Activated T-cell treated with anti-CD3 and anti-CD28 coated beads for 24 hours (primary cell): ENCODE measurements around the gene DOK4.
"Not testable (repeated sequence)": the region's sequence is repeated elsewhere in the genome, so short reads cannot be mapped to it uniquely, and the experiment has no call there.

Experiments used
- DNase-seq: peaks from one replicate; pipeline ENCODE4 v3.0.0-alpha.2; 2020; ENCODE audit warnings: low read depth

DOK4 gene

DNA sequence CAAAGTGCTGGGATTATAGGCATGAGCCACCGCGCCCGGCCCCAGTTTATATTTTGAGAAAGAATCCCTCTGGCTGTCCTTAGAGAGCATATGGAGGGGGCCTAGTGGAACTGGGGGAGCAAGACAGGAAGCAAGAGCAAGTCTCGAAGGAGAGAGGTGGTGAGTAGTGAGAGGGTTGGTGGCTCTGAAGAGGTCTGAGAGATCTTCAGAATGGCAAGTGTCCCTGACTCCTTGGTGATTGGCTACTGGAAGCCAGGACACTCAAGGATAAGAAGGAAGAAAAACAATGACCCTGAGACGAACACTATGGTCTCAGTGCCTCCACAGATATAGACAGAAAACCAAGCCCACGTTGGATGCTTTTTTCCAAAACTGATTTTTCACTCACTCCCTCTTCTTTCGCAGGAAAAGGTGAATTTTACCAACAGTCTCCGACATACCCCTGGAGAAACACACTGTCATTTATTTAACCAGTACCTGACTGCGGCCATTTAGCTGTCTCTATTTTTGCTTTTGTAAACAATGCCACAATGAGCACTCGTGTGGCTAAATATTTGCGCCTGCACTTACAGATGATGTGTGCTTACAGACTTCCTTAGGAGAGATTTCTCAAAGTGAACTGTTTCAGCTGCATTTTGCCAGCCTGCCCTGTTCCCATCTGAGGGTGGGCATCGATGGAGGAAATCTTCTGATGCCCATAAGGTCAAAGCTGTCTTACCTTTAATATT lies 15.9 kb upstream of the DOK4 start:
- DNase-seq, result no peak

DNA sequence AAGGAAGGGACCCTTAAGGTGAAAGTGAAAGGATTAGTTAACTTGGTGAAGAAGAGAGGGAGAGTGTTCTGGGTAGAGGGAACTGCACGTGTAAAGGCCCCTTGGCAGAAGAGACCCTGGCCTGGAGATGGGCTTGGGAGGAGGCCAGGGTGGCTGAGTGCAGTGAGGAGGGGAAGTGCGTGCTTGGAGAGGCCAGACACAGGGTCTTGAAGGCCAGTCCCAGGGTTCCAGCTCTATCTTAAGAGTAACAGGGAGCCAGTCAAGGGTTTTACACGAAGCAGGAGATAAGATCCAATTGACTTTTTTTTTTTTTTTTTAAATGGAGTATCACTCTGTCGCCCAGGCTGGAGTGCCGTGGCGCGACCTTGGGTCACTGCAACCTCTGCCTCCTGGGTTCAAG lies 15.2 kb upstream of the DOK4 start:
- DNase-seq, result no peak

DNA sequence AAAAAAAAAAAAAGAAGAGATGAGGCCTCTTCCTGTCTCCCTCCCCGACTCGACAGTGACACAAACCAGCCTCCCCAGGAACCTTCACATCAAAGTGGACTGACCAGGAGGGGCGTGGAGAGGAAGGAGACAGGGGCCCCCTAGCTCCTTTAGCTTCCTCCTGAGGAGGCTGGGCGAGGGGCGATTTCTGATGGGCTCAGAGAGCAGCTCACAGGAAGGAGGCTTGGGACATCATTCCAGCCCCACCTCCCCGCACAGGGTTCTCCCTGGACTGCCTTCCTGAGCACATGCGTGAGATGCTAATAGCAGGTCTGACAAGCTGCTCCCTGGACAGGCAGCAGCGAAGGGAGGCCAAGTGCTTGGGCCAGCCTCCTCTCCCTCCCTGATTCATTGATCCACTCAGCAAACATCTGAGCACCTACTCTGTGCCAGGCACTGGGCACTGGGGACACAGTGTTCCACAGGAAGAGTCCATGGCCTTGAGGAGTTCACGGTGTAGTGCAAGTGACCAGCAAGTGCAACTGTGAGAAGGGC lies 14.4 kb upstream of the DOK4 start:
- no peak for DNase-seq

DNA sequence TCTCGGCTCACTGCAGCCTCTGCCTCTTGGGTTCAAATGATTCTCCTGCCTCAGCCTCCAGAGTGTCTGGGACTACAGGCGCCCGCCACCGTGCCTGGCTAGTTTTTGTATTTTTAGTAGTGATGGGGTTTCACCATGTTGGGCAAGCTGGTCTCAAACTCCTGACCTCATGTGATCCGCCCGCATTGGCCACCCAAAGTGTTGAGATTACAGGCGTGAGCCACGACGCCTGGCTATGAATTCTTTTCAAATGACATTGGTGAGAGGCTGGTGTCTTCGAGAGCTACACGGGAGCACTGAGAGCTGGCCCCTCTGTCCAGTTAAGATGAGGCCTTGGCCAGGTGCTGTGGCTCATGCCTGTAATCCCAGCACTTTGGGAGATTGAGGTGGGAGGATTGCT lies 13.6 kb upstream of the DOK4 start:
- not testable (repeated sequence) for DNase-seq

DNA sequence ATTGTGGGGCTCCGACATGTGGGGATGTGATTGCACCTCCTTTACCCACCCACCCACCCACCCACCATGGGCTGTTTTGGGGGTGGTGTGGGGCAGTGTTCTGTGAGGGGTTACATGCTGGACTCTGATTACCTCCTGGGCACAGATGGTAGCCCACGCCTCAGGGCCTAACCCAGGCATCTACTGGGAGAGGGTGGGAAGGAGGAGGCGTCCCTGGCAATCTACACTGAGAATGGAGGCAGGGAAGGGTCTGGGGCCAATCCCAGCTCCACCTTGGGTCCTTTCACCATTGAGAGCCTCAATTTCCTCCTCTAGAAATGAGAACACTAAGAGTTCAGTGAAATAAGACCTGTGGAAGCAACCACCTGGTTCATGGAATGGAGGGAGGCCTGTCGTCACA lies 11.7 kb upstream of the DOK4 start:
- DNase-seq, result no peak

DNA sequence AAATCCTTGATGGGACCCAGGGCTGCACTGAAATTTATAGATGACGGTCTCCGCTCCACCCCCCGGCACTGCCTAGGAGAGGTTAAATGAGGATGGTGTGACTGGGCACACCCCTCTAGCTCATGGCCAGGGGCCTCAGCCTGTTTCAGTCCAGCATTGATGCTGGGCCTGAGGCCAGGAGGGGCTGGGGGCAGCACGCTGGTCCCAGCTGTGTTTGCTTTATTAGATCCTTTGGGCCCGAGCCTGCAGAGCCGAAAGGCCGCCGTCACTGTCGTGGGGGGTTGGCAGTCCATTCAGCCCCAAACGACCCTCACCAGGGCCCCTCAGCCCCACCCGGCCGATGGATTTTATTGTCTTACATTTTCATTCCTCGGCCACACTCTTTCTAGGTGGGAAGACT lies 10.8 kb upstream of the DOK4 start:
- no peak for DNase-seq

DNA sequence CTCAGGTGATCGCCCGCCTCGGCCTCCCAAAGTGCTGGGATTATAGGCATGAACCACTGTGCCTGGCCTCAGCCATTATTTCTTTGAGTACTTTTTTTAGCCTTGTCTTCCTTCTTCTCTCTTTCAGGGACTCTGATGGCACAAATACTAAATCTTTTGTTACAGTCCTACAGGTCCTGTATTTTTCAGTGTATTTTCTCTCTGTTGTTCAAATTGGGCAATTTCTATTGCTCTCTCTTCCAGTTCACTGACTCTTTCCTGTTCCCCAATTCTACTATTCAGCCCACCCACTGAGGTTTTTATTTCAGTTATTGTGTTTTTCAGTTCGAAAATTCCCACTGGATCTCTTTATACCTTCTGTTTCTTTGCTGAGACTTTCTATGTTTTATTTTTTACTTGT lies 7.5 kb upstream of the DOK4 start:
- no peak for DNase-seq

DNA sequence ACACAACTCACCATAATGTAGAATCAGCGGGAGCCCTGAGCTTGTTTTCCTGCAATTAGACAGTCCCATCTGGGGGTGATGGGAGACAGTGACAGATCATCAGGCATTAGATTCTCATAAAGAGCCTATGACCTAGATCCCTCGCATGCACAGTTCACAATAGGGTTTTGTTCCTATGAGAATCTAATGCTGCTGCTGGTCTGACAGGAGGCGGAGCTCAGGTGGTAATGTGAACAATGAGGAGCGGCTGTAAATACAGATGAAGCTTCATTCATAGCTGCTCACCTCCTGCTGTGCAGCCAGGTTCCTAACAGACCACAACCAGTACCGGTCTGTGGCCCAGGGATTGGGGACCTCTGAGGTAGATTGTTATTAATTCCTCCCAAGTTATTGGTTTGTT lies 2.9 kb upstream of the DOK4 start:
- DNase-seq, result no peak

DNA sequence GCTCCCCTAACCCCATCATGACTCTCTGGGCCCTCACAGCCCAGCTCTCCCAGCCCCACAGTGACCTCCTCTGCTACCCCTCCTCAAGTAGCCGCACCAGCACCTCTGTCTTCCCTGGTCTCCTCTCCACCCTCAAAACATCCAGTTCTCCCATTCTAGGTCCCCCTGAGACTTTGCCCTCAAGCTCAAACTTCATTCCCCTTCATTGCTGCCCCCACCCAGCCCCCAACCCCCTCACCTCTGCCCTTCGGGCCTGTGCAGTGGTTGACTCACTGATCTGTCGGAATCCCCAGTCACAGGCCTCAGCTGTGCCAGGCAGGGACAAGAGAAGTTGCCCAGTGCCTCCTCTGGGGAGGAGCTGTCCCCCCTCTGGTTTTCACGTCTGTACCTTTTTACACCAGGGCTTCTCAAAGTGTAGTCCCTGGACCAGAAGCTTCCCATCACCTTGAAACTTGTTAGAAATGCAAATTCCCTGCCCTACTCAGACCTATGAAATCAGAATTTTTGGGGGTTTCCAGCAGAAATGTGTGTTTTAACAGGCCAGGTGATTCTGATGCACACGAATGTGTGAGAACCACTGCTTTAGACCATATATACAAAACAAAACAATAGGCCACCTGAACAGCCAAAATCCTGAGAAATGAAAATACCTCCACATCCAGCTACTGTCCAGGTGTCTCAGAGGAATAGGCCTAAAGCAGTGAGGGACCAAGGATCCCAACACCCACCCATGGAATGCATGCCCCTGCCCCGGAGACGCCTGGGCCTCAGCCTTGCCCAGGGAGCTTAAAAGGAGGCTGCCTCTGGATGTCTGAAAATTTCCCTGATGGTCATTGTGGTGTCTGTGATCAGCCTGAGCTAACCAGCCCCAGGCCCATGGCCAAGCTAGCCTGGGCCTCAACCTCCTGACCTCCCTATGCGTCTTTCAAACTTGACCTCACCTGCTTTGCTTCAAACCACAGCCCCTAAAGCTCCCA lies 853 bp upstream of the DOK4 start:
- DNase-seq, result no peak

DNA sequence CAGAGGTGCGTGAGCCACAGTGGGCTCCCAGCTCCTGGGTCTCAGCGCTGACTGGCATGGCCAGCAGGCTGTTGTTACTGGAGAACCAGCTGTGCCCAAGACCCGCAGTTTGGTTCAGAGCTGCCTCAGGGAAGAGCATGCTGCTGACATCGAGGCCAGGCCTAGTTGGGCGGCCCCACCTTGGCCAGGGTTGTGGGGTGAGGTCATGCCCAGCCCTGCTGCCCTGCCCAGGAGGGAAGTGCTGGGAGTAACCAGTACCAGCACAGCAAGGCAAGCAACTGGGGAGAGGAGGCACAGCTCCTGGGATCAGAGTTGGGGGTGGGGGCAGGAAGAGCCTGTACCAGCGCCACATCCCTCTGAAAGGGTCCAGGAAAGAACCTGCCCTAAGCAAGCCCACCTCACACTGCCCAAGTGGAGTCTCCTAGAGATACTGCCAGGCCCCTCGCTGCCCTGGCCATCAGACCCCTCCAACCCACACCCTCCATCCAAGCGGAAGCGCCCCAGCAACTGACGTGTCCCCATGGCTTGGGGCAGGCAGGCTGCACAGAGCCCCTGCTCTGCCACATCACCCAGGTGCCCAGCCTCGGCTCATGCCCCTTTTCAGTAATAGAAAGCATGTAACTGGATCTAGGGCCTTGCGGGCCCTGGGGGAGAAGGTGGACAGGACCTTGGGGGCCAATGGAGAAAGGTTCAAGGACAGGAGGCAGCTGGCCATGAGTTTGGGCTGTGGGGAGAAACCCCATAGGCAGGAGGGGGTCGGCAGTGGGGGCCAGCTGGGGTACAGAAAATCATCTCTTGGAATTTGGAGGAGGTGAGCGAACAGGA lies 990 bp downstream of the DOK4 start:
- DNase-seq, result no peak

DNA sequence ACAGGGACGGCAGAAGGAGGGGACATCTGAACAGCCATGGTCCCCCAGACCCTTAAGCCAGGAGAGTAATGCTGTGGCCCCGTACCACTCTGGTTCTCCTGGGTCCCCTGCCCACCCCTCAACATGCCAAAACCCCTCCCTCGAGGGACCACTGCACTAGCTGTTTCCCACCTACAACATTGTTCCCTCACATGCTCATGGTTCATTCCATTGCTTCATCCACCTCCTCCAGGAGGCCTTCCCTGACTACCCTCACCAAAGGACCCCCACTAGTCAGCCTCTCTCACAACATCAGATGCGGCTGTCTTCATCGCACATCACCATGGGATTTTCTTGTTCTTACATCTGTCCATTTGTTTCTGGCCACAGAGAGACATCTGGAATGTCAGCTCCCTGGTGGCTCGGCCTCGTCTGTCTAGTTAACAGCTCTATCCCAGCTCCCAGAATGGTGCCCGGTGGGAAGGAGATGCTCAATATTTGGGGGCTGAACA lies 1.7 kb downstream of the DOK4 start:
- DNase-seq, result no peak

DNA sequence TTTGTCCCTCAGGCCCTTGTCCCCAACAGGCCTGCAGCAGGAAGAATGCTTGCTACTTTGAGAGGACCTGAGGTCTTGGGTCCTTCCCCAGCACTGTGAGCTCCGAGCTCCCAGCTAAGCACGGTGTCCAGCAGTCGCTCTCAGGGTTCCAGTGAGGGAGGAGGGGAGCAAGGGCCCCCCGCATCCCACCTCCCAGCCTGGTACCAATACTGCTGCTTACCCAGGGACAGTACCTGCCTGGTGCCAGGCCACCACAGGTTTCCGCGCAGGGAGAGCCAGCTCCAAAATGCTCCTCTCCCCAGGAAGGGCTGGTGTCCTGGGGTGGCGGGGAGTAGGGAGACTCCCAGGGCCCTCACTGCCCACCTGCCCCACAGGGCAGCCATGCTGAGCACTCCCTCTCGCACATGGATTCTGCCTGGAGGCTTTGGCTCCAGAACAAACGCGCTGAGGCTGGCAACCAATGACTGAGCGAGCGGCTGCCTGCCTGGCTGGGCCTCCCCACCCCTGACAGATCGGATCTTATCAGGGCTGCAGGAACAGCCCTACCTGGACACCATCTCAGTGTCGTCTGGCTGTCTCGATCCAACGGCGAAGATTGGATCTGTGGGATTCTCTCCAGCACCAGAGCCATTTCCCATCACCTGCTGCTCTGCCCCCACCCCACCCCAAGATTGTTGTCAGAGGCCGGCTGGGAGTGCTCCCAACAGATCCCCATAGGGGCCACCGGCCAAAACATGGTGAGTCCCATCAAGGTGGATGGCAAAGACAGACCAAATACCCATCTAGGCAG lies 2.4 kb downstream of the DOK4 start:
- no peak for DNase-seq

DNA sequence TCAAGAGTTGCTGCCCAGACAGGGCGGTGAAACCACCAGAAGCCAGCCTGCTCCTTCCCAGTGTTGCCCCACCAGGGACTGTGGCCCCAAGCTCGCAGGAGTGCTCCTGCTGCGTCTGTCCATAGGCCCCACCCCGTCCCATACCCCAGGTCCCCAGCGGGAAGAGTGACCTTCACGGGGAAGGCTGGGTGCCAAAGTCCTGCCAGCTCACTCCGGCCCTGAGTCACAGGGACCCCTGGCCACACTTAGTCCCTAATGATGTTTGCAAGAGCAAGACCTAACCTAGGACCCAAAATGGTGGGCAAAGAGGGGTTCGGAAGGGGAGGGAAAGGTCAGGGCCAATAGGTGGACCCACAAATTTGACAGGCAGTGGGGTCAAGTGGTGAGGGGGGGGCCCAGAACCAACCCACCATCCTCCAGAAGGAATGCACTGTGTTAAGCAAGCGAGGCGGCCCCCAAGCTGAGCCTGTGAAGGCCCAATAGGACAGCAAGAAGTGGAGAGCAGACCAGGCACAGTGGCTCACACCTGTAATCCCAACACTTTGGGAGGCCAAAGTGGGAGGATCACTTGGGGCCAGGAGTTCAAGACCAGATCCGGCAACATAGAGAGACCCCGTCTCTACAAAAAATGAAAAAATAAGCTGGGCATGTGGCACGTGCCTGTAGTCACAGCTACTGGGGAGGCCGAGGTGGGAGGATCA lies 3.3 kb downstream of the DOK4 start:
- DNase-seq, result no peak

DNA sequence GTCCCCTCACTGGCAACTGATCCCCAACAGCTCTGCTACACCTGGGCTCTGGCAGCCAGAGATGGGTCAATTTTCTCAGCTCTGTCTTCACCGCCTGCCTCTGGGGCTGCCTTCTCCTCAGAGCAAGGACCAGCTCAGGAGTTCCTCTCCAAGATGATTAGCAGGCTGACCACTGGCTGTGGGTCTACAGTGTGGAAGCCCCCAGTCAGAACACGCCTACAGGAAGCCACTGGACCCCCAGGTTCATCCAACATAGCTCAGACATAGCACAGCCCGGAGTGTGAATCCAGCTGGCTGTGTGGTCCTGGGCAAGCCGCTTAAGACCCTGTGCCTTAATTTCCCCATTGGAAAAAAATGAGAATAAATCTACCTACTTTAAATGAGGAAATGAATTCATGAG lies 4.9 kb downstream of the DOK4 start:
- no peak for DNase-seq

DNA sequence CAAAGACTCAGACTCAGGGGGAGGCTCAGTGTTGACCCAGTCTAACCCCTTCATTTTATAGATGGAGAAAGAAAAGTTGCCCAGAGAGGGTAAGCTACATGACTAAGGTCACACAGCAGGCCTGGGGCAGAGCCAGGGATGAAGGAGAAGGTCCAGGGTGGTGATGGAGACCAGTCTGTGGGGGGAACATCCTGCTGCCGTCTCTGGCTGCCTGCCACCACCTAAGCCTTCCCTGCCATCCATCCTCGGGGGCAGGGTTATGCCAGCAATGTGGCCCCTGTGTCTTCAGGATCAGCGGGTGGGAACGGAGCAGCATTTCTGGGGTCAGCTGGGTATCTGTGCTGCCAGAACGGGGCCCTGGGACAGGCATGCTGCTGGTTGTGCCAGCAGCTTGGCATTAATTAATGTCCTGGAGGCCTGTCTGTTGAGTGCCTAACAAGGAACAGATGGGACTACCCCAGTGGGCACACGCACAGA lies 5.5 kb downstream of the DOK4 start:
- DNase-seq, result no peak

DNA sequence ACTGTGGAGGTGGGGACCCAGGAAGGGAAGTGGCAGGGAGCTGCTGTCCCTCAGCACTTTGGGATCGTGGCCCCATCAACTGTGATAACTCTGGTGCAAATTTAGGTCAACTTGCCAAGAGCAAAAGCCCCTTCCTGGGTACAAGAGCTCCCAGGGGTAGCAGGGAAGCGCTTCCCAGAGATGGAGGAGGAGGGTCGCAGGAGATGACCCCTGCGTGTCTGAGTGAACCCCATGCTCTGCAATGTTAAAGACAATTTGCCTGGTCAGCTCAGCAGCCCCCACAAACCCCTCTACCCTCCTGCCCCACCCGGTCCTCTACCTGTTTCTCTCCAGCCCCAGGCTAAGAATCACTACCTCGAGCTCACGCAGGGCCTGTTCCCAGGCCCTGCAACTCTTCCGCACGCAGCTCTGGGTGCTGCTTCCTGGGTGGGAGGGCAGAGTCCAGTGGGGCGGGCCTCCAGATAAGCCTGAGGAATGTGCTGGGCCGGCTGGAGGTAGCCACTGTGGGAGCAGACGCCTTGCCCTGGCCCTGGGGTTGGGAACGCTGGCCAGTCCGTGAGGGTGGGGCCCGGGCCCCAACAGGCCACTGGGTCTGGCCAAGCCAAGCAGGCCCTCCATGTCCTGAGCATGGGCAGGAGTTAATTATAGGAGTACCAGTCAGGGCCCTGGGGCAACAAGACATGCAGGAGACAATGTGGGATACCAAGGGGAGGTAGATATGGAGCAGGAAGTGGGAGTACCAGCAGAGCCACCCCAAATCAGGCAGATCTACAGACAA lies 6.1 kb downstream of the DOK4 start:
- no peak for DNase-seq

DNA sequence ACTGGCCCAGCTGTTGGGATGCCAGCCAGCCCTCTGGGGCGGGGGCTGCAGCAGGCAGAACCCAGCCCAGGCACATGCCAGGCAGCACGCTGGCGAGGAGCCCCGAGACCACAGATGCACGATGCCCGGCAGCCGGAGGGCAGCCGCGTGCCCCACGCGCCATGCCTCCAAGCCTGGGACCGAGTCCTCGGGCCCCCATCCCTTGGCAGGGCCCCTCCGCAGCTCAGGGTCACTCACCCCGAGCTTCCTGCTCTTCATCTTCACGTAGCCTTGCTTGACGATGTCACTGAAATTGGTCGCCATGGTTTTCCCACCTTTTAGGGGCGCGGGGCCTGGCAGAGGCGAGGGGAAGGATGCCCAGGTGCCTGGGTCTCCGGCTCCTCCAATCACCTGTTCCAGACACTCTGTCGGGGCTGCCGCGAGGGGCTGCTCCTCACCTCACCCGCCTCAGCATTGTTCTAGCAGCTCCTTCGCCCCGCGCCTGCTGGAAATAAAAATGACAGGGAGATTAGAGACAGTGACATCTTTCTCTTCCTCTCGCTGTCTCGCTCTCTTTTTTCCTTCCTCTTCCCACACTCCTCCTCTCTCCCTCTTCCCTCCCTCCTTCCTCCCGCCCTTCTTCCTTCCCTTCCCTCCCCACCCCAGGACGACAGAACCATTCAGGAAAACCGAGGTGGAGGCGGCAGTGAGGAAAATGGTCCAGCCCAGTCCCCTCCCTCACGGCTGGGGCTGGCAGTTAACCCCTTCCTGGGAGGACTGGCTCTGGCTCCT lies 6.9 kb downstream of the DOK4 start:
- no peak for DNase-seq

DNA sequence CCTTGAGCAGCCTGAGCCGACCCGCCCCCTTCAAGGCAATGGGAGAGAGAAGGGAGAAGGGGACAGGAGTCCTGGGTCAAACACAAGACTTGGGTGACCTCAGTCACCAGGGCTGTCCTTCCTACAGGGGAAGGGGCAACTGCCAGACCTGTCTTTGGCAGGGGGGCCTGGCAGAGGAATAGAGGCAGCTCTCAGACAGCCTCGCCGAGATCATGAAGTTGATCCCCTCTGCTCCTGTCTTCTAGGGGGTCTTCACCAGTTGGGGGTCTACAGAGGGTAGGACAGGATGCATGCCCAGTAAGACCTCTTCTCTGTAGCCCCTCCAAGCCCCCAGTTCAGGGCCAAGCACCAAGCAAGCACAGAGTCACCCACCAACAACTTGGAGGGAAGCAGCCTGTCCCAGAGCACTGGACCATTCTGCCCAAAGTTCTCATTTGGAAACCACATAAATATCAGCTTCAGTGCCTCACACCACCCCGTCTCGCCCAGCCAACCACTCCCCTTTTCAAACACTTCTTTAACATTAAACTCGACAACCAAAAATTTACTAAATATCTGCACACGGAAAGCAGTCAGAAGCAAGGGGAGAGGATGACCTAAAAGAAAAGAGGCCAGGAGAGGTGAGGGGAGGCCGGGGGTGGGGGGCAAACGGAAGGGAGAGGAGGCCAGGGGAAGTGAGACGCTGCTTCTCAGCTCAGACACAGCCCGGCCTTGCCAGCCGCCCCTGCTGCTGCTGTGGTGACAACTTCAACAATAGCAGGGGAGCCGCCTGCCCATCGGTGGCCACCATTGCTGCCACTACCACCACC lies 7.7 kb downstream of the DOK4 start:
- DNase-seq, result no peak
